ENCODE data around the gene MLC1. TPM values are rescaled to one million over a fixed set of nuclear protein-coding genes. Genes with fewer than 3 reads are reported as not detected.

Gene MLC1
- total and polyA plus RNA-seq, 9 donors: 0.31 to 1.2 (median 0.79) TPM

GRCh38 chr22:50035976-50036724 lies 49.1 kb downstream of the MLC1 start:
- H3K27ac ChIP-seq (ENCODE audit: low read length): no peak overlapping the region
- DNase-seq: no peak
- H3K9me3 ChIP-seq (replicated peaks; ENCODE audit: control insufficient read depth, low read depth, low read length): peaks cover 9% of the 10 kb centered on the region
- 83% methylated on average over 23 of the region's 23 CpGs for WGBS (ENCODE audit: insufficient coverage)
- peaks cover 11% of the 10 kb centered on the region for H3K27me3 ChIP-seq (ENCODE audit: control insufficient read depth, insufficient read depth, low read length)
- H3K4me1 ChIP-seq (ENCODE audit: control insufficient read depth, insufficient read depth, low read length): no peaks in the 10 kb centered on the region
- H3K4me3 ChIP-seq (ENCODE audit: low read length): no peak overlapping the region
- H3K36me3 ChIP-seq (ENCODE audit: control insufficient read depth, insufficient read depth, low read length): no peaks in the 10 kb centered on the region

GRCh38 chr22:50035131-50035881 lies 49.9 kb downstream of the MLC1 start:
- H3K27ac ChIP-seq (ENCODE audit: low read length): no peak overlapping the region
- no peaks in the 10 kb centered on the region for H3K4me1 ChIP-seq (ENCODE audit: control insufficient read depth, insufficient read depth, low read length)
- DNase-seq: no peak
- H3K4me3 ChIP-seq (ENCODE audit: low read length): no peak overlapping the region
- no peaks in the 10 kb centered on the region for H3K36me3 ChIP-seq (ENCODE audit: control insufficient read depth, insufficient read depth, low read length)
- H3K9me3 ChIP-seq (replicated peaks; ENCODE audit: control insufficient read depth, low read depth, low read length): peaks cover 9% of the 10 kb centered on the region
- 79% methylated on average over 20 of the region's 24 CpGs for WGBS (ENCODE audit: insufficient coverage)
- H3K27me3 ChIP-seq (ENCODE audit: control insufficient read depth, insufficient read depth, low read length): peaks cover 18% of the 10 kb centered on the region

- H3K36me3 ChIP-seq (ENCODE audit: control insufficient read depth, insufficient read depth, low read length): no peaks in the 10 kb centered on the region
- H3K9me3 ChIP-seq (replicated peaks; ENCODE audit: control insufficient read depth, low read depth, low read length): peaks cover 5% of the 10 kb centered on the region
- no peaks in the 10 kb centered on the region for H3K4me1 ChIP-seq (ENCODE audit: control insufficient read depth, insufficient read depth, low read length)
- H3K27me3 ChIP-seq (ENCODE audit: control insufficient read depth, insufficient read depth, low read length): peaks cover 21% of the 10 kb centered on the region
- no peak overlapping the region for H3K27ac ChIP-seq (ENCODE audit: low read length)
- 70% methylated on average over 43 of the region's 43 CpGs for WGBS (ENCODE audit: insufficient coverage)
- no peak overlapping the region for H3K4me3 ChIP-seq (ENCODE audit: low read length)
- no peak for DNase-seq
These were observed 50.8 kb downstream of the MLC1 start for GRCh38 chr22:50034126-50035081.

GRCh38 chr22:50032941-50033601 lies 52.2 kb downstream of the MLC1 start:
- Histone ChIP-seq H3K9me3 (replicated peaks; ENCODE audit: control insufficient read depth, low read depth, low read length) (no peaks in the 10 kb centered on the region), H3K4me1 (ENCODE audit: control insufficient read depth, insufficient read depth, low read length) (no peaks in the 10 kb centered on the region), H3K27me3 (ENCODE audit: control insufficient read depth, insufficient read depth, low read length) (peaks cover 23% of the 10 kb centered on the region), H3K36me3 (ENCODE audit: control insufficient read depth, insufficient read depth, low read length) (no peaks in the 10 kb centered on the region), H3K4me3 (ENCODE audit: low read length) (no peak overlapping the region), H3K27ac (ENCODE audit: low read length) (no peak overlapping the region)
- no peak for DNase-seq
- 85% methylated on average over 22 of the region's 23 CpGs for WGBS (ENCODE audit: insufficient coverage)

- H3K9me3 ChIP-seq (replicated peaks; ENCODE audit: control insufficient read depth, low read depth, low read length): no peaks in the 10 kb centered on the region
- peaks cover 24% of the 10 kb centered on the region for H3K27me3 ChIP-seq (ENCODE audit: control insufficient read depth, insufficient read depth, low read length)
- H3K4me3 ChIP-seq (ENCODE audit: low read length): no peak overlapping the region
- WGBS (ENCODE audit: insufficient coverage): 60% methylated on average over 20 of the region's 24 CpGs
- no peaks in the 10 kb centered on the region for H3K4me1 ChIP-seq (ENCODE audit: control insufficient read depth, insufficient read depth, low read length)
- no peaks in the 10 kb centered on the region for H3K36me3 ChIP-seq (ENCODE audit: control insufficient read depth, insufficient read depth, low read length)
- H3K27ac ChIP-seq (ENCODE audit: low read length): no peak overlapping the region
- no peak for DNase-seq
These were observed 52.9 kb downstream of the MLC1 start for GRCh38 chr22:50032109-50032871.

GRCh38 chr22:50031189-50032091 lies 53.8 kb downstream of the MLC1 start:
- no peak overlapping the region for H3K27ac ChIP-seq (ENCODE audit: low read length)
- H3K4me1 ChIP-seq (ENCODE audit: control insufficient read depth, insufficient read depth, low read length): no peaks in the 10 kb centered on the region
- H3K4me3 ChIP-seq (ENCODE audit: low read length): no peak overlapping the region
- no peaks in the 10 kb centered on the region for H3K9me3 ChIP-seq (replicated peaks; ENCODE audit: control insufficient read depth, low read depth, low read length)
- no peaks in the 10 kb centered on the region for H3K36me3 ChIP-seq (ENCODE audit: control insufficient read depth, insufficient read depth, low read length)
- peaks cover 24% of the 10 kb centered on the region for H3K27me3 ChIP-seq (ENCODE audit: control insufficient read depth, insufficient read depth, low read length)
- WGBS (ENCODE audit: insufficient coverage): 86% methylated on average over 43 of the region's 49 CpGs
- no peak for DNase-seq

- no peak overlapping the region for H3K4me3 ChIP-seq (ENCODE audit: low read length)
- 21% methylated on average over 44 of the region's 52 CpGs for WGBS (ENCODE audit: insufficient coverage)
- no peaks in the 10 kb centered on the region for H3K36me3 ChIP-seq (ENCODE audit: control insufficient read depth, insufficient read depth, low read length)
- peak; percentile 60 for DNase-seq
- no peak overlapping the region for H3K27ac ChIP-seq (ENCODE audit: low read length)
- H3K27me3 ChIP-seq (ENCODE audit: control insufficient read depth, insufficient read depth, low read length): peaks cover 27% of the 10 kb centered on the region
- no peaks in the 10 kb centered on the region for H3K4me1 ChIP-seq (ENCODE audit: control insufficient read depth, insufficient read depth, low read length)
- H3K9me3 ChIP-seq (replicated peaks; ENCODE audit: control insufficient read depth, low read depth, low read length): no peaks in the 10 kb centered on the region
These were observed 54.7 kb downstream of the MLC1 start for GRCh38 chr22:50030297-50031188.
